Naive B cell (primary cell): ENCODE measurements around the gene KIAA0319L. TPM values are rescaled to one million over a fixed set of nuclear protein-coding genes. Genes with fewer than 3 reads are reported as not detected.
A peak's percentile ranks its signal among the peaks of the same experiment; 100 is the strongest.

Experiments
- ATAC-seq, 2 donors: fragments of 150-1000 bp; cut with Tn5 transposase; 2 replicates each; pipeline ENCODE4 v1.10.0; 2021; ENCODE audit warnings: low read depth in 2 of 2, mild to moderate bottlenecking in 2 of 2, moderate library complexity in 2 of 2
- DNase-seq: peaks from one replicate; pipeline ENCODE4 v3.0.0; 2022
- H3K27ac Mint-ChIP-seq, 6 donors: one replicate each; pipeline ENCODE4 v1.8.0; 2020 to 2022; ENCODE audit warnings: mild to moderate bottlenecking in 6 of 6, mixed read lengths in 6 of 6, moderate library complexity in 5 of 6, inconsistent platforms in 2 of 6
- H3K27me3 Mint-ChIP-seq, 3 donors: one replicate each; pipeline ENCODE4 v1.8.0; 2021 to 2022; ENCODE audit warnings: mixed read lengths in 3 of 3, mild to moderate bottlenecking in 1 of 3
- H3K36me3 Mint-ChIP-seq, 2 donors: one replicate each; pipeline ENCODE4 v1.8.0; 2020 to 2022; ENCODE audit warnings: mixed read lengths in 2 of 2, inconsistent platforms in 1 of 2, mild to moderate bottlenecking in 1 of 2
- H3K4me1 Mint-ChIP-seq, 3 donors: one replicate each; pipeline ENCODE4 v1.8.0; 2020 to 2022; ENCODE audit warnings: mixed read lengths in 3 of 3, inconsistent platforms in 1 of 3, mild to moderate bottlenecking in 1 of 3, moderate library complexity in 1 of 3
- H3K4me3 Mint-ChIP-seq, 8 donors: one replicate each; pipeline ENCODE4 v1.8.0; 2020 to 2022; ENCODE audit warnings: mild to moderate bottlenecking in 8 of 8, mixed read lengths in 8 of 8, moderate library complexity in 8 of 8, inconsistent platforms in 2 of 8
- H3K9me3 Mint-ChIP-seq, 7 donors: one replicate each; pipeline ENCODE4 v1.8.0; 2020 to 2022; ENCODE audit warnings: mixed read lengths in 7 of 7, mild to moderate bottlenecking in 5 of 7, inconsistent platforms in 2 of 7, moderate library complexity in 1 of 7
- polyA plus RNA-seq, 6 donors: library from polyadenylated mRNA; unstranded; fragments of 300-500 nt; fragmentation: Illumina TruSeq; gene quantifications; one replicate each; pipeline ENCODE4 v1.2.3, GENCODE V29; 2021; ENCODE audit warnings: low read depth in 6 of 6

The KIAA0319L gene
- 10 to 100 TPM; 17.1 to 29.0 (median 22.6) TPM for polyA plus RNA-seq

GRCh38 chr1:35557118-35557610, at the start of gene KIAA0319L:
Gene KIAA0319L (minus strand): TSS chr1:35557403. CDS start chr1:35554491, 2,912 bp downstream.
- H3K4me1 Mint-ChIP-seq, result peaks cover 42 to 43% (median 43%) of the 10 kb centered on the region in 3 donors
- H3K36me3 Mint-ChIP-seq, result peaks cover 0 to 5% of the 10 kb centered on the region in 2 donors
- ATAC-seq (peak; percentile 59), DNase-seq (no peak)
- H3K27me3 Mint-ChIP-seq, result no peaks in the 10 kb centered on the region
- H3K4me3 Mint-ChIP-seq, result peak within 1 kb of the TSS; percentile 95 to 99 (median 98)
- no peaks in the 10 kb centered on the region for H3K9me3 Mint-ChIP-seq
- peak within 1 kb of the TSS; percentile 72 to 97 (median 95) for H3K27ac Mint-ChIP-seq

- Mint-ChIP-seq H3K36me3 (peaks cover 27 to 30% of the 10 kb centered on the region in 2 donors), H3K4me1 (peaks cover 0 to 10% (median 9%) of the 10 kb centered on the region in 3 donors), H3K27me3 (no peaks in the 10 kb centered on the region), H3K9me3 (no peaks in the 10 kb centered on the region), H3K27ac (no peak overlapping the region), H3K4me3 (no peak overlapping the region)
- no peak for DNase-seq
- ATAC-seq, result no peak
Measured at GRCh38 chr1:35605867-35606182, 48.6 kb upstream of the KIAA0319L start.

- Mint-ChIP-seq H3K27me3 (no peaks in the 10 kb centered on the region), H3K27ac (peak overlapping the region in 1 of 6 donors; percentile 59), H3K9me3 (no peaks in the 10 kb centered on the region), H3K4me3 (no peak overlapping the region), H3K36me3 (peaks cover 27 to 30% of the 10 kb centered on the region in 2 donors), H3K4me1 (peaks cover 0 to 10% (median 9%) of the 10 kb centered on the region in 3 donors)
- ATAC-seq, result no peak
- no peak for DNase-seq
Measured at GRCh38 chr1:35605071-35605866, 48.1 kb upstream of the KIAA0319L start.

DNA sequence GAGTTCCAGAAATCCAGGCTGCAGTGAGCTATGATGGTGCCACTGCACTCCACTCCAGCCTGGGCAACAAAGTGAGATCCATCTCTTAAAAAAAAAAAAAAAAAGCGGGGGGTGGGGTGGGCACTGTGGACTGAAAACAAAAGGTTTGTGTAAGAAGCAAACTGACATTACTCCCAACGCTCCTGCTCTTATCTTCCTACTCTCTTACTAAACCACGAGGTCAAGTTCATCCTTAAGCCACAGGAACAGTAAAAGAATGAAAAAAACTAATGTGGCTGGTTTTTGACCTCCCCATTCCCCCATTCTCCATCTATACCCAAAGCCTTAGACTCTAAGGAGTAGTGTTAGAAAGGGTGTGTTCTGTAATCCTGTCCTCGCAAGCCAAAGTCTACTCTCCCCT, 46.7 kb upstream of the KIAA0319L start:
- ATAC-seq (no peak), DNase-seq (no peak)
- Mint-ChIP-seq H3K4me1 (peaks cover 0 to 10% (median 9%) of the 10 kb centered on the region in 3 donors), H3K9me3 (no peaks in the 10 kb centered on the region), H3K27me3 (no peaks in the 10 kb centered on the region), H3K36me3 (peaks cover 24 to 26% of the 10 kb centered on the region in 2 donors), H3K4me3 (peak overlapping the region in 1 of 8 donors; percentile 29), H3K27ac (no peak overlapping the region)

DNA sequence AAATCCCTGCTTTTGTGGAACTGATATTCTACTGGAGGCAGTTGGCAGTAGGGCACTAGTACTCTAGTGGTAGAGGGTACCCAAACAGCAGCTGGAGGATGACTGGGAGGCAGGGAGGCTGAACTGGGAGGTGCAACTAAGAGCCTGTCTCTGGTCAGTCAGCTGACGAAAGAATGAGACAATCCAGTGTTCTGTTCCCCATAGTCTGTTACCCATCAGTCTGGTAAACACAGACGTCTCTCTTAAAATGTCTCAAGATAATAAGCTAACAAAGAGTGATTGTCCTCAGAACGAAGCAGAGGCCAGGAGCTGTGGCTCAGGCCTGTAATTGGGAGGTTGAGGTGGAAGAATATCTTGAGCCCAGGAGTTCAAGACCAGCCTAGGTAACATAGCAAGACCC, 46.3 kb upstream of the KIAA0319L start:
- no peak overlapping the region for H3K27ac Mint-ChIP-seq
- H3K4me1 Mint-ChIP-seq, result peaks cover 0 to 10% (median 9%) of the 10 kb centered on the region in 3 donors
- peaks cover 22 to 24% of the 10 kb centered on the region in 2 donors for H3K36me3 Mint-ChIP-seq
- no peak overlapping the region for H3K4me3 Mint-ChIP-seq
- DNase-seq (no peak), ATAC-seq (no peak)
- no peaks in the 10 kb centered on the region for H3K27me3 Mint-ChIP-seq
- no peaks in the 10 kb centered on the region for H3K9me3 Mint-ChIP-seq

GRCh38 chr1:35600593-35600992, 43.4 kb upstream of the KIAA0319L start:
- Mint-ChIP-seq H3K27me3 (no peaks in the 10 kb centered on the region), H3K27ac (no peak overlapping the region), H3K9me3 (no peaks in the 10 kb centered on the region), H3K4me3 (no peak overlapping the region), H3K4me1 (no peaks in the 10 kb centered on the region), H3K36me3 (peaks cover 4 to 17% of the 10 kb centered on the region in 2 donors)
- ATAC-seq, result no peak
- DNase-seq, result no peak

DNA sequence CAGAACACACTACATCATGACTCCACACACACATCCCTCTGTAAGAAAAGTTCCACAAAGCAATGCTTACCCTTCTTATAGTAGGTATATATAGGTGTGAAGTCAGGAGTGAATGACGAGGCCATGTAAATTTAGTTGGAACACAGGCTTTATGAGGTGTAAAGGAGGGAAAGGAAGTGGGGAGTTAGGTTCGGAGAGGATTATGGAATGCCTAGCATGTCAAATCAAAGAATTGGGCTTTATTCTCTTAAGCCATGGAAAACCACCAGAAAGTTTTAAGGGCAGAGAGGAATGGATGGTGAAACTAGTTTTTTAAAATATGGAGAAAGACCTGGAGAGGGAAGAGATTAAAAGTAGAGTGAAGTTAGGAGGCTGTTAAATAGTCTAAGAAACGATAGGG, 42.2 kb upstream of the KIAA0319L start:
- no peak for DNase-seq
- H3K4me1 Mint-ChIP-seq, result no peaks in the 10 kb centered on the region
- H3K27ac Mint-ChIP-seq, result peak overlapping the region in 2 of 6 donors; percentile 40 to 44
- H3K9me3 Mint-ChIP-seq, result no peaks in the 10 kb centered on the region
- H3K4me3 Mint-ChIP-seq, result no peak overlapping the region
- H3K27me3 Mint-ChIP-seq, result no peaks in the 10 kb centered on the region
- ATAC-seq, result no peak
- H3K36me3 Mint-ChIP-seq, result peaks cover 4 to 16% of the 10 kb centered on the region in 2 donors

DNA sequence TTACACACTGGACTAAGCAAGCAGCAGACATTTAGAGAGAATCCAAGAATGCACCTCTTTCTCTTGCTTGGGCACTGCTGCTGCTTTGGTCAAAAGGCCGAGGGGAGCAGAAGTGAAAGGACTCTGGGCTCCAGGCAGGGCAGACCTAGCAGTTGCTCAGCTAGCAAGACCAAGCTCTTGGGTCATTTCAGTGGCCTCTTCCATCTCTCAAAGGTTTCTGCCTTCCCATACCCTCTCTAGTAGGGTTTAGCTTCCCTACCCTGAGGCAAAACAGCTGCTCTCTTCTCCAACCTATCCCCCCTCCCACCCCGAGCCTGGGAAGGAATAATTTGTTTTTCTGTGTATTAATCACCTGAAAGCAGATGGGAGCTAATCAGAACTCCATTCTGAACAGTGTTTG, 41.7 kb upstream of the KIAA0319L start:
- DNase-seq (no peak), ATAC-seq (no peak)
- Mint-ChIP-seq H3K27me3 (no peaks in the 10 kb centered on the region), H3K27ac (peak overlapping the region in 1 of 6 donors; percentile 58), H3K4me1 (no peaks in the 10 kb centered on the region), H3K36me3 (peaks cover under 1 to 11% of the 10 kb centered on the region in 2 donors), H3K9me3 (no peaks in the 10 kb centered on the region), H3K4me3 (no peak overlapping the region)

GRCh38 chr1:35597870-35598269, 40.7 kb upstream of the KIAA0319L start:
- Mint-ChIP-seq H3K27me3 (no peaks in the 10 kb centered on the region), H3K4me3 (no peak overlapping the region), H3K36me3 (peaks cover 0 to under 1% of the 10 kb centered on the region in 2 donors), H3K9me3 (no peaks in the 10 kb centered on the region), H3K4me1 (no peaks in the 10 kb centered on the region), H3K27ac (peak overlapping the region in 2 of 6 donors; percentile 9 to 10)
- DNase-seq (no peak), ATAC-seq (no peak)

GRCh38 chr1:35595684-35596083, 38.5 kb upstream of the KIAA0319L start:
- peaks cover 5 to 7% of the 10 kb centered on the region in 2 donors for H3K36me3 Mint-ChIP-seq
- H3K4me3 Mint-ChIP-seq, result peak overlapping the region in 1 of 8 donors; percentile 78
- no peaks in the 10 kb centered on the region for H3K9me3 Mint-ChIP-seq
- no peaks in the 10 kb centered on the region for H3K4me1 Mint-ChIP-seq
- H3K27me3 Mint-ChIP-seq, result no peaks in the 10 kb centered on the region
- ATAC-seq (no peak), DNase-seq (no peak)
- H3K27ac Mint-ChIP-seq, result peak overlapping the region in 1 of 6 donors; percentile 3

- no peaks in the 10 kb centered on the region for H3K9me3 Mint-ChIP-seq
- peak overlapping the region in 1 of 6 donors; percentile 39 for H3K27ac Mint-ChIP-seq
- DNase-seq (no peak), ATAC-seq (no peak)
- H3K36me3 Mint-ChIP-seq, result peaks cover 5 to 7% of the 10 kb centered on the region in 2 donors
- H3K27me3 Mint-ChIP-seq, result no peaks in the 10 kb centered on the region
- no peak overlapping the region for H3K4me3 Mint-ChIP-seq
- no peaks in the 10 kb centered on the region for H3K4me1 Mint-ChIP-seq
Measured at GRCh38 chr1:35594005-35594760, 37.0 kb upstream of the KIAA0319L start.

GRCh38 chr1:35592991-35593769, 36.0 kb upstream of the KIAA0319L start:
- ATAC-seq, result no peak
- Mint-ChIP-seq H3K36me3 (peaks cover 5 to 7% of the 10 kb centered on the region in 2 donors), H3K4me3 (no peak overlapping the region), H3K9me3 (no peaks in the 10 kb centered on the region), H3K27me3 (no peaks in the 10 kb centered on the region), H3K27ac (peak overlapping the region in 1 of 6 donors; percentile 49), H3K4me1 (no peaks in the 10 kb centered on the region)
- DNase-seq, result no peak

DNA sequence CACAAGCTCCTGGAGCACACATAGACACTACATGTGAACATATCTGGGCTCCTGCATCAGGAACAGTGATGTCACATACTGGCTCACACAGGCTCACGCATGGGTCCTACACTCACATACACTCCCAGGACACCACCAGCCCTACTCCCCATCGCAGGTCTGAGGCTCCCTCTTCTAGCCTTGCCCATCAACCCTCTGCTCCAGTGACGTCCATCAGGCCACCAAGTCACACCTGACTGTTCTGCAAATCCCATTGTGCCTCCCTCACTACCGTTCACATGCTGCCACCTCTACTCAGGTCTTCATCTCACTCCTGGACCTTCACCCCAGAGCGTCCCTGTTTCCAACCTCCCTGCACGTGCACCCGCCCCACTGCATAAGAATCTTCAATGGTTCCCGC, 34.0 kb upstream of the KIAA0319L start:
- Mint-ChIP-seq H3K27ac (peak overlapping the region in 1 of 6 donors; percentile 92), H3K9me3 (no peaks in the 10 kb centered on the region), H3K36me3 (peaks cover 5 to 7% of the 10 kb centered on the region in 2 donors)

More for the DNA sequence above, 34.0 kb upstream of the KIAA0319L start:
- Mint-ChIP-seq H3K4me1 (no peaks in the 10 kb centered on the region), H3K27me3 (no peaks in the 10 kb centered on the region), H3K4me3 (no peak overlapping the region)
- ATAC-seq, result no peak
- no peak for DNase-seq
